Heart left ventricle (tissue), 13 donors: Measurements from ENCODE around the gene MAK.

ENCODE experiments used
- POLR2A ChIP-seq, 2 donors: fragments of 450-650 bp; IDR thresholded peaks; one replicate each; pipeline ENCODE4 v1.6.1; 2017; ENCODE audit warnings: antibody characterized with exemption in 2 of 2, mild to moderate bottlenecking in 2 of 2, moderate library complexity in 2 of 2
- TF ChIP-seq, protein P1 (sequence below), 12 donors: fragments of 200-600 bp; sonication (generic) in 4 of 12; IDR thresholded peaks; one replicate each; pipeline versions ENCODE4 v1.5.0 to v1.8.0; 2018 to 2022; ENCODE audit warnings: antibody characterized with exemption in 12 of 12, mild to moderate bottlenecking in 5 of 12
- donor health status: ischemic (EF 13 %, LVEDD 7.1; RV severe dilation, severe dysfunction).
- donor health status: DM: no; HTN: yes; CAD: no.
- donor health status: DM: no; HTN: no; CAD: no.
- donor health status: ischemic (EF 25% LVEDD 6.9; RV normal size, moderate dysfunction).
- donor health status: ischemic (EF 25% LVEDD 5.7; RV mildly dilated, moderate dysfunction).
- donor health status: ischemic (EF 35%, LVEDD 5.7; RV mildly dilated, moderate dysfunction).
- donor health status: nonischemic (EF 11% LVEDD 7.7; RV severe dilation, severe dysfunction).
- donor health status: DM: yes; HTN: yes; CAD: no.
- donor health status: PGD.
- donor health status: ischemic (EF 29% LVEDD 5.4; RV normal size, mild dysfunction).
- donor health status: nonischemic (EF 23%, LVEDD 6.1; RV moderate dilation, normal function).

- TF ChIP-seq POLR2A (IDR thresholded peaks at IDR 0.05): no peak
- TF ChIP-seq, protein P1, sequence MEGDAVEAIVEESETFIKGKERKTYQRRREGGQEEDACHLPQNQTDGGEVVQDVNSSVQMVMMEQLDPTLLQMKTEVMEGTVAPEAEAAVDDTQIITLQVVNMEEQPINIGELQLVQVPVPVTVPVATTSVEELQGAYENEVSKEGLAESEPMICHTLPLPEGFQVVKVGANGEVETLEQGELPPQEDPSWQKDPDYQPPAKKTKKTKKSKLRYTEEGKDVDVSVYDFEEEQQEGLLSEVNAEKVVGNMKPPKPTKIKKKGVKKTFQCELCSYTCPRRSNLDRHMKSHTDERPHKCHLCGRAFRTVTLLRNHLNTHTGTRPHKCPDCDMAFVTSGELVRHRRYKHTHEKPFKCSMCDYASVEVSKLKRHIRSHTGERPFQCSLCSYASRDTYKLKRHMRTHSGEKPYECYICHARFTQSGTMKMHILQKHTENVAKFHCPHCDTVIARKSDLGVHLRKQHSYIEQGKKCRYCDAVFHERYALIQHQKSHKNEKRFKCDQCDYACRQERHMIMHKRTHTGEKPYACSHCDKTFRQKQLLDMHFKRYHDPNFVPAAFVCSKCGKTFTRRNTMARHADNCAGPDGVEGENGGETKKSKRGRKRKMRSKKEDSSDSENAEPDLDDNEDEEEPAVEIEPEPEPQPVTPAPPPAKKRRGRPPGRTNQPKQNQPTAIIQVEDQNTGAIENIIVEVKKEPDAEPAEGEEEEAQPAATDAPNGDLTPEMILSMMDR (IDR thresholded peaks at IDR 0.05): no peak
These were observed 96.1 kb downstream of the MAK start for GRCh38 chr6:10742251-10742650.
